Measurements from ENCODE around the gene KAZN.

The KAZN gene

DNA sequence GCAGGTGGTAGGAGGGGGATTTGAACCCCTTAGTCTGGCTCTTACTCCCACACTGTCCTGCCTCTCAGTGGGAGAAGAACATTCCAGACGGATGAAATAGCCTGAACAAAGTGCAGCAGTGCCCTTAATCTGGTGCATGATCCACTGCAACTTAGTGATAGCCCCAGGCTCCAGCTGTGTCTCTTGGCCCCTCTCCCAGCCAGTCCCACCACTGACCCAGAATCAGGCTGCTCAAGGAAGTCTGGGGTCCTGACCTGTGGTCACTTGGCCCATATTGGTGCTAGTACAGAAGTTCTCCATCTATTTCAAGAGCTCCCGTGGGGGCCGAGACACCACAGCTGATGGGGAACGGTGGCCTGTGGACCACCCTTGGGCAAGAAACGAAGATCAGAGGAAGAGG, 255.0 kb downstream of the KAZN start:
- no peak overlapping the region for H3K4me3 ChIP-seq (ENCODE audit: low read length)
- DNase-seq (ENCODE audit: low read depth), result no peak
- TF ChIP-seq, protein P1, sequence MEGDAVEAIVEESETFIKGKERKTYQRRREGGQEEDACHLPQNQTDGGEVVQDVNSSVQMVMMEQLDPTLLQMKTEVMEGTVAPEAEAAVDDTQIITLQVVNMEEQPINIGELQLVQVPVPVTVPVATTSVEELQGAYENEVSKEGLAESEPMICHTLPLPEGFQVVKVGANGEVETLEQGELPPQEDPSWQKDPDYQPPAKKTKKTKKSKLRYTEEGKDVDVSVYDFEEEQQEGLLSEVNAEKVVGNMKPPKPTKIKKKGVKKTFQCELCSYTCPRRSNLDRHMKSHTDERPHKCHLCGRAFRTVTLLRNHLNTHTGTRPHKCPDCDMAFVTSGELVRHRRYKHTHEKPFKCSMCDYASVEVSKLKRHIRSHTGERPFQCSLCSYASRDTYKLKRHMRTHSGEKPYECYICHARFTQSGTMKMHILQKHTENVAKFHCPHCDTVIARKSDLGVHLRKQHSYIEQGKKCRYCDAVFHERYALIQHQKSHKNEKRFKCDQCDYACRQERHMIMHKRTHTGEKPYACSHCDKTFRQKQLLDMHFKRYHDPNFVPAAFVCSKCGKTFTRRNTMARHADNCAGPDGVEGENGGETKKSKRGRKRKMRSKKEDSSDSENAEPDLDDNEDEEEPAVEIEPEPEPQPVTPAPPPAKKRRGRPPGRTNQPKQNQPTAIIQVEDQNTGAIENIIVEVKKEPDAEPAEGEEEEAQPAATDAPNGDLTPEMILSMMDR (conservative IDR thresholded peaks at IDR 0.05; ENCODE audit: low read length), result no peak

DNA sequence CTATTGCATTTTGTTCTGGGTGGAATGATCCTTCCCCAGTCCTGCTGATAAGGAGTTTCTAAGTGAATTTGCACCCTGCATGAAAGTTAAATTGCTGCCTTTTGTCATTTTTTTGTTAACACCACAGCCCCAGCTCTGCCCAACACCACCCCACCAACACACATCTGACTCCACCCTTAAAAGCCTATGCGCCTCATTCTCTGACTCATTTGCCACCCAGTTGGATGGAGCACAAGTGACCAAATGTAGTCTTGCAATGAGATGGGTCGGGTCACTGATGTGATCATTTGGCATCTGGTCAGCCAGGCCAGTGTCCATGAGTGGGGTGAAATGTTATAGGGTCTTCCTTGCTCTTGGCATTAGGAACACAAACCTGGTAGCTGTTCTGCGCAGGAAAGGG, 256.8 kb downstream of the KAZN start:
- no peak for DNase-seq (ENCODE audit: low read depth)
- no peak overlapping the region for H3K4me3 ChIP-seq (ENCODE audit: low read length)
- TF ChIP-seq, protein P1 (conservative IDR thresholded peaks at IDR 0.05; ENCODE audit: low read length), result no peak

DNA sequence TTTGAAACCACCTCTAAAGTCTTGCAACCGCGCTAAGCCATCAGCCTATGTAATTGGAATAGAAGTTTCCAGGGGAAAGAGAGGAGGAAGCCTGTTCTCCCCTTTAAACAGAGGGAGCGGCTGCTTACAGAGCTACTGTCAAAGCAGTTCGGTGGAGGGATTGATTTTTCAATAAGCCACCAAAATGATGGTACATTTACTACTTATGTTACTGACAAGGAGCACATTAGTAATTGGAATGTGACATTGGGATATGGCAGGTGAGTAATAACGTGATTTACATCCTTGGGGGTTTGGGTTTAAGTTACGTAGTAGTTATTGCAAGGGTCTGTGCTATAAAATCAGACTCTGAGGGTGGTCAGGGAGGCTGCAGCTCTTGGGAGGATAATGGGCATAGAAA, 257.3 kb downstream of the KAZN start:
- no peak for DNase-seq (ENCODE audit: low read depth)
- H3K4me3 ChIP-seq (ENCODE audit: low read length), result no peak overlapping the region
- TF ChIP-seq, protein P1 (conservative IDR thresholded peaks at IDR 0.05; ENCODE audit: low read length), result no peak

DNA sequence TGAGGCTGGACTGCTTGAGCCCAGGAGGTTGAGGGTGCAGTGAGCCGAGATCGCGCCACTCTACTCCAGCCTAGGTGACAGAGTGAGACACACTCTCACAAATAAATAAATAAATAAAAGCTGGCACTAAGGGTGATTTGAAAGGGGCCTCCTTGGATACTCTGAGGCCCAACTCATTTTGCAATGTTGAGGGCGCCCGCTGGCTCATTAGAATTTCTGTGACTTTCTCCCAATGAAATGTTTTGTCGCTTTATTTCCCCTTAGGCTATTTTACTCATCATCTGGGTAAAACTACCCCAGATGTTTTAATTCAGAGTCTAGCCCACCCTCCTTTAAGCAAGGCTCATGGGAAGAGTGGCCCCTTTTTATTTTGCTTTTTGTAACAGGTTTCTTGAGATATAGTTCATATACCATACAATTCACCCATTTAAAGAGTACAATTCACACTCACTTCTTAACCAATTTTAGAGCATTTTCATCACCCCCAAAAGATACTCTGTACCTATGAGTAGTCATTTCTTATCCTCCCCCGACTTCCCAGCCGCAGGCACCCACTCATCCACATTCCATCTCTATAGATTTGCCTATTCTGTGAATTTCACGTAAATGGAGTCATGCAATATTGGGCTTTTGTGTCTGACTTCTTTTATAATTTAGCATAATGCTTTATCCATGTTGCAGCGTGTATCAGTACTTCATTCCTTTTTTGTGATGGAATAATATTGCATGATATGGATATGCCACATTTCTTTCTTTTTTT, 259.1 kb downstream of the KAZN start:
- DNase-seq (ENCODE audit: low read depth), result no peak
- H3K4me3 ChIP-seq (ENCODE audit: low read length), result no peak overlapping the region
- TF ChIP-seq, protein P1 (conservative IDR thresholded peaks at IDR 0.05; ENCODE audit: low read length), result no peak

DNA sequence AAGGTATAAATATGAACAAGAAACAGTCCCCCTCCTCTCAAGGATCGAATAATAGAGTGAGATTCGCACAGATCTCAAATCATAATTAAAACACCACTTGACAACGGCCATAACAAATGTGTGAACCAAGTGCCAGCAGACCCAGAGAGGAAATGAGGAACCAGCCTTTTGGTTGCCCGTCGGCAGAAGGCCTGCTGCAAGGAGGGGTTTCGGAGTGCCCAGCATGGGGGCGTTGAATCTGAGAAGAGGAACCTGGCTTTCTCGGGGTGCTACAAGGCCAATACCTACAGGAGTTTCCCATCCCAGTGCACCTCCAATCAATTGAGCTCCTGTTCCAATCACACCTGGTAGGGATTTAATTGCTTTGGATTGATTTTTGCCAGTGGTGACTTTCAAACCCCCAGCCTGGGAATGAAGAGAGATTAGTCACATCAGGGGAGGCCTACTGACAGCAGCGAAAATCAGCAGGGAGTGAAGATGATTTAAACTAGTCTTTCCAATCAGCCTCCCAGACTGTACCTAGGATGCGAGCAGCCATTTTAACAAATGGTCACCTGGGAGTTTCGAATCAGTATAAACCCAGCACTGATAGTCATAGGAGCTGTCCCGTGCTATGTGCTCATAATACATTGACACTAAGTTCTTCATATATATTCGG, 263.8 kb downstream of the KAZN start:
- H3K4me3 ChIP-seq (ENCODE audit: low read length), result no peak overlapping the region
- DNase-seq (ENCODE audit: low read depth), result no peak
- TF ChIP-seq, protein P1 (conservative IDR thresholded peaks at IDR 0.05; ENCODE audit: low read length), result no peak

DNA sequence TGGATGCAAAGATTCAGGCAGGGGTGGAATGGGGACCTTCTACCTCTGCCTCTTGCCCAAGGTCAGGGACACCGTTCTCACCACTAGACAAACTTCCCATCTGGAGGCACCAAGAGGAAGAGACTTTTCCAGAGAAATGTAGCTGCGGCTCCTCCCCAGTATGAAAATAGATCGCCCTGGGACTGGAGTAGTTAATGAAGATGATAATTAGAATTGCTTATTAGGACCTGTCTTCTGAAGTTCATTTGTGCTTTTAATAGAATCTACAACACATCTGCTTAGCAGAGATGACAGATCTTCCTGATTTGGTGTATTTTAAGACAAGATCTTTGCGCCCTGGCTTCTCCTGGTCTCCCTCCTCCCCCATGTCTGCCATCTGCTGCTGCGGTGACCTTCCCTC, 266.6 kb downstream of the KAZN start:
- H3K4me3 ChIP-seq (ENCODE audit: low read length), result no peak overlapping the region
- TF ChIP-seq, protein P1 (conservative IDR thresholded peaks at IDR 0.05; ENCODE audit: low read length), result no peak
- no peak for DNase-seq (ENCODE audit: low read depth)
